PC-3 (cell line): ENCODE data around the gene PFKFB3. TPM values are rescaled to one million over a fixed set of nuclear protein-coding genes. Genes with fewer than 3 reads are reported as not detected.

Experiments used
- ATAC-seq: fragments of 200-7000 bp; cut with Tn5 transposase; 2 replicates; pipeline ENCODE4 v1.9.1; 2020; ENCODE audit warnings: mild to moderate bottlenecking, moderate library complexity
- BruUV-seq: library from RNA; stranded (reverse); fragments of 400-500 nt; replicated peaks from 2 replicates; lab custom pipeline; 2021; lab: Mats Ljungman, UMichigan
- CTCF ChIA-PET: fragments of 300-600 bp; sonication (Branson Sonifier 250); formaldehyde crosslinking; loops from one replicate; lab custom pipeline; 2022; ENCODE audit warnings: antibody characterized with exemption; lab: Charles Lee
- POLR2A ChIA-PET: fragments of 300-600 bp; sonication (Branson Sonifier 250); formaldehyde crosslinking; loops from one replicate; lab custom pipeline; 2022; ENCODE audit warnings: antibody characterized with exemption; ENCODE audit not compliant: unreplicated experiment; lab: Charles Lee
- DNase-seq: peaks from one replicate; pipeline ENCODE4 v3.0.0-alpha.2; 2015
- H2AFZ ChIP-seq: fragments of 300-600 bp; sonication (generic); 2 replicates; pipeline ENCODE4 v1.6.0; 2016; ENCODE audit warnings: antibody characterized with exemption, low read length
- H3F3A ChIP-seq: fragments of 300-600 bp; sonication (generic); one replicate; pipeline ENCODE4 v1.6.0; 2017; ENCODE audit warnings: antibody characterized with exemption, low read length, control low read depth, mild to moderate bottlenecking; ENCODE audit not compliant: unreplicated experiment
- H3K27ac ChIP-seq: fragments of 300-600 bp; sonication (generic); 2 replicates; pipeline ENCODE4 v1.5.1; 2016; ENCODE audit warnings: mild to moderate bottlenecking, low read length
- H3K27me3 ChIP-seq: fragments of 300-600 bp; sonication (generic); 2 replicates; pipeline ENCODE4 v1.6.1; 2016; ENCODE audit warnings: low read length, mixed read lengths
- H3K36me3 ChIP-seq: fragments of 300-600 bp; sonication (generic); 2 replicates; pipeline ENCODE4 v1.6.1; 2016; ENCODE audit warnings: low read depth, mixed run types, low read length, mixed read lengths
- H3K4me1 ChIP-seq: fragments of 300-600 bp; sonication (generic); 2 replicates; pipeline ENCODE4 v1.5.1; 2016; ENCODE audit warnings: low read length; ENCODE audit not compliant: insufficient read depth
- H3K4me2 ChIP-seq: fragments of 300-600 bp; sonication (generic); 2 replicates; pipeline ENCODE4 v1.6.0; 2016; ENCODE audit warnings: low read length
- H3K4me3 ChIP-seq: fragments of 300-600 bp; sonication (generic); 2 replicates; pipeline ENCODE4 v1.5.1; 2016; ENCODE audit warnings: mild to moderate bottlenecking, low read length, mixed read lengths
- H3K79me2 ChIP-seq: fragments of 300-600 bp; sonication (generic); 2 replicates; pipeline ENCODE4 v1.6.1; 2017; ENCODE audit warnings: low read length, mixed read lengths
- H3K9ac ChIP-seq: fragments of 300-600 bp; sonication (generic); 2 replicates; pipeline ENCODE4 v1.6.0; 2016; ENCODE audit warnings: mild to moderate bottlenecking, low read length
- H3K9me2 ChIP-seq: fragments of 300-600 bp; sonication (generic); replicated peaks from 2 replicates; pipeline ENCODE4 v1.6.1; 2016; ENCODE audit warnings: mixed run types, low read length, mixed read lengths
- H3K9me3 ChIP-seq: fragments of 300-600 bp; sonication (generic); 2 replicates; pipeline ENCODE4 v1.6.1; 2016; ENCODE audit warnings: low read length, mixed read lengths
- H4K20me1 ChIP-seq: fragments of 300-600 bp; sonication (generic); 2 replicates; pipeline ENCODE4 v1.6.1; 2016; ENCODE audit warnings: low read length, mixed read lengths
- CTCF ChIP-seq: fragments of 300-600 bp; sonication (generic); conservative IDR thresholded peaks from 2 replicates; pipeline ENCODE4 v1.5.1; 2017; ENCODE audit warnings: antibody characterized with exemption, low read depth, mild to moderate bottlenecking, low read length
- EZH2 ChIP-seq: fragments of 300-600 bp; sonication (generic); IDR thresholded peaks from one replicate; pipeline ENCODE4 v1.6.1; 2017; ENCODE audit warnings: antibody characterized with exemption, mild to moderate bottlenecking, low read length; ENCODE audit not compliant: unreplicated experiment
- EZH2phosphoT487 ChIP-seq: fragments of 300-600 bp; sonication (generic); IDR thresholded peaks from 2 replicates; pipeline ENCODE4 v1.6.1; 2018; ENCODE audit warnings: mild to moderate bottlenecking, antibody characterized with exemption, low read length, borderline replicate concordance
- intact Hi-C: fragments of 100-400 bp; cut with micrococcal nuclease; formaldehyde crosslinking; loops from 2 replicates; pipeline ENCODE4 v1.9.0; 2023
- total RNA-seq: library from RNA; depleted of rRNA; stranded (reverse); fragments of >200 nt; gene quantifications from 2 replicates; pipeline ENCODE4 v1.2.3, GENCODE V29; 2014

Gene PFKFB3
- total RNA-seq, 1 experiment from 2014 or later: 19.5 TPM

GRCh38 chr10:6180480-6181110, 22.1 kb upstream of the PFKFB3 start:
- POLR2A ChIA-PET: no interaction called here
- no peak overlapping the region for H3K4me3 ChIP-seq
- ATAC-seq (no peak), DNase-seq (no peak)
- TF ChIP-seq CTCF (no peak), EZH2phosphoT487 (no peak), EZH2 (no peak)
- H3K36me3 ChIP-seq: no peaks in the 10 kb centered on the region
- no peaks in the 10 kb centered on the region for H3K27me3 ChIP-seq
- H2AFZ ChIP-seq: no peak overlapping the region
- H3K79me2 ChIP-seq: no peaks in the 10 kb centered on the region
- H3K9me3 ChIP-seq: no peaks in the 10 kb centered on the region
- no TSS peak for BruUV-seq
- no peaks in the 10 kb centered on the region for H3F3A ChIP-seq
- H4K20me1 ChIP-seq: no peaks in the 10 kb centered on the region
- no peaks in the 10 kb centered on the region for H3K4me1 ChIP-seq
- CTCF ChIA-PET: no interaction called here
- H3K4me2 ChIP-seq: no peak overlapping the region
- no peak overlapping the region for H3K27ac ChIP-seq
- H3K9ac ChIP-seq: no peak overlapping the region
- no peaks in the 10 kb centered on the region for H3K9me2 ChIP-seq
- intact Hi-C loops: no loop called here

GRCh38 chr10:6181249-6181648, 21.5 kb upstream of the PFKFB3 start:
- no peak overlapping the region for H3K9ac ChIP-seq
- H3K27me3 ChIP-seq: no peaks in the 10 kb centered on the region
- no TSS peak for BruUV-seq
- H4K20me1 ChIP-seq: no peaks in the 10 kb centered on the region
- DNase-seq (no peak), ATAC-seq (no peak)
- no peaks in the 10 kb centered on the region for H3K79me2 ChIP-seq
- CTCF ChIA-PET: no interaction called here
- H2AFZ ChIP-seq: no peak overlapping the region
- intact Hi-C loops: no loop called here
- no peaks in the 10 kb centered on the region for H3F3A ChIP-seq
- no peaks in the 10 kb centered on the region for H3K4me1 ChIP-seq
- H3K36me3 ChIP-seq: no peaks in the 10 kb centered on the region
- no peak for TF ChIP-seq EZH2phosphoT487
- TF ChIP-seq EZH2: no peak
- no peak for TF ChIP-seq CTCF
- no peaks in the 10 kb centered on the region for H3K9me2 ChIP-seq
- H3K4me3 ChIP-seq: no peak overlapping the region
- no peaks in the 10 kb centered on the region for H3K9me3 ChIP-seq
- H3K4me2 ChIP-seq: no peak overlapping the region
- POLR2A ChIA-PET: no interaction called here
- H3K27ac ChIP-seq: no peak overlapping the region

- CTCF ChIA-PET: no interaction called here
- no peaks in the 10 kb centered on the region for H3K9me3 ChIP-seq
- H4K20me1 ChIP-seq: no peaks in the 10 kb centered on the region
- H3K27ac ChIP-seq: no peak overlapping the region
- H2AFZ ChIP-seq: no peak overlapping the region
- H3K27me3 ChIP-seq: no peaks in the 10 kb centered on the region
- H3K79me2 ChIP-seq: no peaks in the 10 kb centered on the region
- no peaks in the 10 kb centered on the region for H3K4me1 ChIP-seq
- TF ChIP-seq EZH2phosphoT487 (no peak), EZH2 (no peak), CTCF (no peak)
- no peaks in the 10 kb centered on the region for H3F3A ChIP-seq
- DNase-seq (no peak), ATAC-seq (no peak)
- no peaks in the 10 kb centered on the region for H3K9me2 ChIP-seq
- H3K4me3 ChIP-seq: no peak overlapping the region
- H3K4me2 ChIP-seq: no peak overlapping the region
- intact Hi-C loops: no loop called here
- no peaks in the 10 kb centered on the region for H3K36me3 ChIP-seq
- no peak overlapping the region for H3K9ac ChIP-seq
- BruUV-seq: no TSS peak
- POLR2A ChIA-PET: no interaction called here
Measured at GRCh38 chr10:6182454-6183098, 20.2 kb upstream of the PFKFB3 start.
